AG09319 (cell line): ENCODE data around the gene FBLIM1.

Source experiments
- DNase-seq: peaks from one replicate; pipeline ENCODE4 v3.0.0-alpha.2; 2010; ENCODE audit warnings: low read depth; ENCODE audit errors: extremely low read depth
- TF ChIP-seq, protein P1 (sequence below): IDR thresholded peaks from 2 replicates; pipeline ENCODE4 v1.5.1; 2011; ENCODE audit warnings: low read depth, mild to moderate bottlenecking, inconsistent platforms, low read length, moderate library complexity

The FBLIM1 gene

DNA sequence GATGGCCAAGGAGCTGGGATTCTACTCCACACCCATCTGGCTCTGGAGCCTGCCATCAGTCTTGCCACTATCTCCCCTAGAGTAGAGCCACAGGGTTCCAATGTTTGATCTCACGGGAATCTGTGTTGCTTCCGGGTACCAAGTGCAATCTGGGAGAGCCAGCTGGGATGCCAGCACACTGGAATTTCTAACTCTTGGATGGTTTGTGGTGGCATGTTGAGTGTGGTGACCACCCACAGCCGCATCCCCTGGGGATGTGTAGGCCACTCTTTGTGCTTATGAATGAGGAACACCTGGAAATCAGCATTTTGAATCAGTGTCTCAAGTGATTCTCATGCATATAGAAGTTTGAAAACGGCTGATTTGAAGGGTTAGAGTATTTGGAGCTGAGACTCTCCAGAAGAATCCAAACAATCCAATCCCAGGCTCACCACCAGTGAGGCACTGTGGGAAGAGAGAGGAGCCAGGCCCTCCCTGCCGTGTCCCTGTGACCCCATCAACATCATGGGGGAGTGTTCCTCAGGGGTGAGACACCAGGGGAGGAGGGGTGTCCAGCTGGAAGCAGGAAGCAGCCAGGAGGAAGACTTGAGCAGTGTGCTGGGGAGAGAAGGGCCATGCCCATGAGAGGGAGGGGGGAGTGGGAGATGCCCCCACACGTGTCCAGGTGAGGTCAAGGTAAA is 13.4 kb downstream of the FBLIM1 start:
- TF ChIP-seq, protein P1, sequence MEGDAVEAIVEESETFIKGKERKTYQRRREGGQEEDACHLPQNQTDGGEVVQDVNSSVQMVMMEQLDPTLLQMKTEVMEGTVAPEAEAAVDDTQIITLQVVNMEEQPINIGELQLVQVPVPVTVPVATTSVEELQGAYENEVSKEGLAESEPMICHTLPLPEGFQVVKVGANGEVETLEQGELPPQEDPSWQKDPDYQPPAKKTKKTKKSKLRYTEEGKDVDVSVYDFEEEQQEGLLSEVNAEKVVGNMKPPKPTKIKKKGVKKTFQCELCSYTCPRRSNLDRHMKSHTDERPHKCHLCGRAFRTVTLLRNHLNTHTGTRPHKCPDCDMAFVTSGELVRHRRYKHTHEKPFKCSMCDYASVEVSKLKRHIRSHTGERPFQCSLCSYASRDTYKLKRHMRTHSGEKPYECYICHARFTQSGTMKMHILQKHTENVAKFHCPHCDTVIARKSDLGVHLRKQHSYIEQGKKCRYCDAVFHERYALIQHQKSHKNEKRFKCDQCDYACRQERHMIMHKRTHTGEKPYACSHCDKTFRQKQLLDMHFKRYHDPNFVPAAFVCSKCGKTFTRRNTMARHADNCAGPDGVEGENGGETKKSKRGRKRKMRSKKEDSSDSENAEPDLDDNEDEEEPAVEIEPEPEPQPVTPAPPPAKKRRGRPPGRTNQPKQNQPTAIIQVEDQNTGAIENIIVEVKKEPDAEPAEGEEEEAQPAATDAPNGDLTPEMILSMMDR = no peak
- no peak for DNase-seq

DNA sequence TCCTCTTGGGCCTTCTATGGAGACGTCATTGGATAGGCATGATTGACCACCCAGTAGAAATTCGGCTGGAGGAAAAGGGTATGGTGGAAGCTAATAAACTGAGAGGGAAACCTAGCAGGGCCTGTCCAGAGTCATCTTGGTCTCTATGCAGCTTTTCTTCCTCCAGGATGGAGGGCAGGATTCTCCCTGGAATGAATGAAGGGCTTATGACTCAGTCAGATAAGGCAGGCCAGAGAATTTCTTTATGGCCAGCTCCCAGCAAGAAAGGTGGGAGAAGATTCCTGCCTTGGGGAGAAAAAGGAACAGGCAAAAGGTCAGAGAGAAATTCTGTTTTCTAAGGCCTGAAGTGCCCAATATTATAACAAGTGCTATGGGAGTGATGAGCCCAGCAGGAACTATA is 17.1 kb downstream of the FBLIM1 start:
- no peak for DNase-seq
- TF ChIP-seq, protein P1 = no peak

DNA sequence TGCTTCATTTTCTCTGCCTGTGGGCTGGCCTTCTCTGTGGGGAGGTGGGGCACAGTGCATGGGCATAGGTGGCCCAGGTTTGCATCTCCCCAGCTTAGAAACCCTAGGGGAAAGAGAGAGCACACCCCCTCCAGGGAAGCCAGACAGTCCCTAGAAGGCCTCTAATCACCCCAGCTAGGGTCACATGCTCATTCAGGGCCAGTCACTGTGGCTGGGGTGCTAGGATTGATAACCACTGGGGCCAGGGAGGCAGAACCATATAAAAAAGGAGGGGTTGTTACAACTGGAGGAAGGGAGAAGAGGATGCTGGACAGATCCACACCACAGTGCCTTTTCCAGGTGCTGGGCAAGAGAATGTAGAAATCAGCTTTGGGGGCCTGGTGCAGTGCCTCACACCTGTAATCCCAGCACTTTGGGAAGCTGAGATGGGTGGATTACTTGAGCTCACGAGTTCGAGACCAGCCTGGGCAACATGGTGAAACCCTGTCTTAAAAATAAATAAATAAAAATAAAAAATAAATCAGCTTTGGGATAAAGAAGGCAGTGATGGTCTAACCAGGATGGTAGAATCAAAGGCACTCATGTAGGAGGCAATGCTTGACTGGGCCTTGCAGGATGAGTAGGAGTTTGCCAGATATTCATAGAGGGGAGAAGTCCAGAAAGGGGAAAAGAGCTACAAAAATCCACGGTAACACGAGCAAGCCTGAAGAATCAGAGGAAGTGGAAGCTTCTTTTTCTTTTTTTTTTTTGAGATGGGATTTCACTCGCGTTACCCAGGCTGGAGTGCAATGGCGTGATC is 19.5 kb downstream of the FBLIM1 start:
- TF ChIP-seq, protein P1 = no peak
- DNase-seq = no peak

DNA sequence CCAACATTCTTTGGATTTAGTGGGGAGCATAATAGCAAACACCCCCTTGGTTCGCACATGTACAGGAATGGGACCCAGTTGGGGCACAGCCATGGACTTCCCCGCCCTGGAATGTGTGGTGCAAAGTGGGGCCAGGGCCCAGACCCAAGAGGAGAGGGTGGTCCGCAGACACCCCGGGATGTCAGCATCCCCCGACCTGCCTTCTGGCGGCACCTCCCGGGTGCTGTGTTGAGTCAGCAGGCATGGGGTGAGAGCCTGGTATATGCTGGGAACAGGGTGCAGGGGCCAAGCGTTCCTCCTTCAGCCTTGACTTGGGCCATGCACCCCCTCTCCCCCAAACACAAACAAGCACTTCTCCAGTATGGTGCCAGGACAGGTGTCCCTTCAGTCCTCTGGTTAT is 27.1 kb downstream of the FBLIM1 start:
- DNase-seq = no peak

DNA sequence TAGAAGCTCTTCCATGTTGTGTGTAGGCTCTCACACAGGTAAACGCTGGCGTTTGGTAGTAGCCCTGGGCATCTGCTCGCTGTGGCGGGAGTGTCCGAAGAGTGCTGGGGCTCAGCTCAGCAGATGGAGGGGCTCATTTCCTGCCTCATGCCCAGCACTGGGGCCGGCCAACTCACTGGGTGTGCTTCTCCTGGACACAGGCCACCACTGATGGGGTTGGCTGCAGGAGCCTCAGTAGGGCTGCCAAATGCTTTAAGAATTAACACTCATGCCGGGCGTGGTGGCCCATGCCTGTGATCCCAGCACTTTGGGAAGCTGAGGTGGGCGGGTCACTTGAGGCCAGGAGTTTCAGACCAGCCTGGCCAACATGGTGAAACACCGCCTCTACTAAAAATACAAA is 28.0 kb downstream of the FBLIM1 start:
- TF ChIP-seq, protein P1 = no peak
- DNase-seq = no peak

More for the DNA sequence above, 27.1 kb downstream of the FBLIM1 start:
- TF ChIP-seq, protein P1 = no peak

DNA sequence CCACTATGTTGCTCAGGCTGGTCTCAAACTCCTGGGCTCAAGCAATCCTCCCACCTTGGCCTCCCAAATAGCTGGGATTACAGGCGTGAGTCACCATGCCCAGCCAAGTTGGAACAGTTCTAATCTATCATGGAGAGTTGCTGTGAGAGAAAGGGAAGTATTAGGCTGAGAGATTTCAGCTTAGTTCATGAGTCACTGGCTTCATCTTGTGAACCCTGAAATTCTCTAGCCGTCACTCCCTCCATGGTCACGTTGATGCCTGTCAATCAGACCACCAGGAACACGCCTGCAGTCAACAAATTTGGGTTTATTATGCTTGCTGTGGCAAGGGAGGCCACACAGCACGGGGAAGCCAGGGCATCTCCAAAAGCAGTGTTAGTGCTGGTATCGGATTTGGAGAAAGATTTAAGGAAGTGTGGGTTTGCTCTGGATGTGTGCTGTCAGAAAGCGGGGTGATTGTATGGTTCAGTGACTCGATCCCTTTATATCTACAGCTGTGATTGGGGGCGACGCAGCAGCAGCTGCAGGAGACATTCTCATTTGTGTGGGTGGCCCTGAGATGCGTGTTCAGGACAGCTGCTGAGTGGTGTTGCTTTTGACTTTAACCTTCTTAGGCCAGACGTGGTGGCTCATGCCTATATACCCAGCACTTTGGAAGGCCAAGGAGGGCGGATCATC is 30.2 kb downstream of the FBLIM1 start:
- no peak for DNase-seq
- TF ChIP-seq, protein P1 = no peak

DNA sequence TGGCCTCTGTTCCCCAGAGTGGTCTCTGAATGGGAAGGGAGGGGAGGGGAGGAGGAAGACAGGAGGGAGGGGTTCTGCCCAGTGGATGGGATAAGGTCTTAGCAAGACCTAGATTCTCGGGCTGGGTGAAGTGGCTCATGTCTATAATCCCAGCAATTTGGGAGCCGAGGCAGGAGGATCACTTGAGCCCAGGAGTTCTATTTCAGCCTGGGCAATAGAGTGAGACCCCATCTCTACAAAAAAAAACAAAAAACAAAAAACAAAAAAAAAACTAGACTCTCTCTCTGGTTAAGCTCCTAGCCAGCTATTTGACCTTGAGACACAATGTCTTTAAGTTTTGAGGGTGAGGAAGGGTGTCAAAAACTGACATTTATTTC is 37.5 kb downstream of the FBLIM1 start:
- TF ChIP-seq, protein P1 = no peak

More for the DNA sequence above, 37.5 kb downstream of the FBLIM1 start:
- DNase-seq = no peak
